Erythroblast (primary cell): ENCODE measurements around the gene TRIAP1.

Experiments
- GATA1 ChIP-seq: IDR thresholded peaks from 2 replicates; pipeline ENCODE4 v1.6.1; 2011; ENCODE audit warnings: low read depth, mild to moderate bottlenecking, control low read depth, low read length, moderate library complexity
- POLR2A ChIP-seq: IDR thresholded peaks from 2 replicates; pipeline ENCODE4 v1.6.1; 2011; ENCODE audit warnings: mild to moderate bottlenecking, low read length

DNA sequence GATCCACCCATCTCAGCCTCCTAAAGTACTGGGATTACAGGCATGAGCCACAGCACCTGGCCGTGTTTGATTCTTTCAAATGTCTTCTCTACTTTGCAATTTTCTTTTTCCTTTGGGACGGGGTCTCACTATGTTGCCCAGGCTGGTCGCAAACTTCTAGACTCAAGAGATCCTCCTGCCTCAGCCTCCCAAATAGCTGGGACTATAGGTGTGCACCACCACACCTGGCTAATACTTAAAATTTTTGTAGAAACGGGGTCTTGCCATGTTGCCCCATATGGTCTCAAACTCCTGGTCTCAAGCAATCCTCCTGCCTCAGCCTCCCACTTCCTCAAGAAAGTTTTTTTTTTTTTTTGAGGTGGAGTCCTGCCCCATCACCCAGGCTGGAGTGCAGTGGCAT, 1.8 kb upstream of the TRIAP1 start:
- TF ChIP-seq POLR2A (no peak), GATA1 (no peak)
